ENCODE data around the gene STEAP1B.

DNA sequence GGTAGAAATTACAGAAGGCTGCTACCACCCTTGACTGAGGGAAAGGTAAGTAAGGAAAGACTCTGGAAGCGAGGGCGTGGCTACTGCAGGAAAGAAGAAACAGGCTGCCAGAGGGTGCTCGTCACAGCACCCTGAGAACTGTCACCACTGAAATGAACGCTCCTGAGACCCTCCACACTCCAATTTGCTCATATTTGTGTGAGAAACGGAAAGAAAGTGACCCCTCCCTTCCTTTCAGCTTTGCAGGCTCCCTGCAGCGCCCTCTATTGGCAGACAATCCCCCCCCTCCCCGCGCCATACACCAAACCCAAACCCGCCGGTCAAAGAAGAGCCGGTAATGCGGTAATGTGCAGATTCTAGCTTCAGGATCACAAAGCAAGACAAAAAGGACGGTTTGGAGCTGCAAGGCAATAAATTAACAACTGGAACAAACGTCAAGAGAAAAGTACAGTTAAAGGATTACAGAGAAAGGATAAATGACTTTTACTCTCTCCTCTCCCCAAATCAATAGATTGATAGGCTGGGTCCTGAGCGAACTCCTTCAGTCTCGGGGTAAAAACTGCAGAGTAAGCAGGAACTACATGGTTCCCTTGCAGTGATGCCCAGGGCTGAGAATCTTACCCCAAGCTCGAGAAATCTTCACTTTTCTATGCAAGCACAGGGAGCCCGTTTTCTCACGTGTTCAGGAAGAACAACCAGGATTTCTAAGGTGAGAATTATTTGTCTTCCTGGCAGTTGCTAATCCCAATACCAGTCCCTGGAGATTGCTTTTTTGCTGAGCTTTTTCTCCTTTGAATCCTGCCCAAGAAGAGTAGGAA is 47.6 kb downstream of the STEAP1B start:
- TF ChIP-seq, protein P1, sequence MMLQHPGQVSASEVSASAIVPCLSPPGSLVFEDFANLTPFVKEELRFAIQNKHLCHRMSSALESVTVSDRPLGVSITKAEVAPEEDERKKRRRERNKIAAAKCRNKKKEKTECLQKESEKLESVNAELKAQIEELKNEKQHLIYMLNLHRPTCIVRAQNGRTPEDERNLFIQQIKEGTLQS (IDR thresholded peaks at IDR 0.05), result no peak
- TF ChIP-seq HNF4G (IDR thresholded peaks at IDR 0.05) (no peak), GABPA (IDR thresholded peaks at IDR 0.05 in 1 of 2, conservative IDR thresholded peaks at IDR 0.05 in 1 of 2) (no peak), SP1 (IDR thresholded peaks at IDR 0.05) (no peak), RAD21 (IDR thresholded peaks at IDR 0.05) (peak; percentile 85 to 87), TAF1 (conservative IDR thresholded peaks at IDR 0.05) (no peak), JUND (IDR thresholded peaks at IDR 0.05) (no peak), YY1 (IDR thresholded peaks at IDR 0.05) (peak; percentile 32), EGR1 (IDR thresholded peaks at IDR 0.05; ENCODE audit: low read depth in 2 of 2) (no peak), FOXA1 (IDR thresholded peaks at IDR 0.05) (no peak)
- TF ChIP-seq, protein P2, sequence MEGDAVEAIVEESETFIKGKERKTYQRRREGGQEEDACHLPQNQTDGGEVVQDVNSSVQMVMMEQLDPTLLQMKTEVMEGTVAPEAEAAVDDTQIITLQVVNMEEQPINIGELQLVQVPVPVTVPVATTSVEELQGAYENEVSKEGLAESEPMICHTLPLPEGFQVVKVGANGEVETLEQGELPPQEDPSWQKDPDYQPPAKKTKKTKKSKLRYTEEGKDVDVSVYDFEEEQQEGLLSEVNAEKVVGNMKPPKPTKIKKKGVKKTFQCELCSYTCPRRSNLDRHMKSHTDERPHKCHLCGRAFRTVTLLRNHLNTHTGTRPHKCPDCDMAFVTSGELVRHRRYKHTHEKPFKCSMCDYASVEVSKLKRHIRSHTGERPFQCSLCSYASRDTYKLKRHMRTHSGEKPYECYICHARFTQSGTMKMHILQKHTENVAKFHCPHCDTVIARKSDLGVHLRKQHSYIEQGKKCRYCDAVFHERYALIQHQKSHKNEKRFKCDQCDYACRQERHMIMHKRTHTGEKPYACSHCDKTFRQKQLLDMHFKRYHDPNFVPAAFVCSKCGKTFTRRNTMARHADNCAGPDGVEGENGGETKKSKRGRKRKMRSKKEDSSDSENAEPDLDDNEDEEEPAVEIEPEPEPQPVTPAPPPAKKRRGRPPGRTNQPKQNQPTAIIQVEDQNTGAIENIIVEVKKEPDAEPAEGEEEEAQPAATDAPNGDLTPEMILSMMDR (IDR thresholded peaks at IDR 0.05; ENCODE audit: low read depth, low read length, missing input control), result peak; percentile 62
- TF ChIP-seq, protein P3, sequence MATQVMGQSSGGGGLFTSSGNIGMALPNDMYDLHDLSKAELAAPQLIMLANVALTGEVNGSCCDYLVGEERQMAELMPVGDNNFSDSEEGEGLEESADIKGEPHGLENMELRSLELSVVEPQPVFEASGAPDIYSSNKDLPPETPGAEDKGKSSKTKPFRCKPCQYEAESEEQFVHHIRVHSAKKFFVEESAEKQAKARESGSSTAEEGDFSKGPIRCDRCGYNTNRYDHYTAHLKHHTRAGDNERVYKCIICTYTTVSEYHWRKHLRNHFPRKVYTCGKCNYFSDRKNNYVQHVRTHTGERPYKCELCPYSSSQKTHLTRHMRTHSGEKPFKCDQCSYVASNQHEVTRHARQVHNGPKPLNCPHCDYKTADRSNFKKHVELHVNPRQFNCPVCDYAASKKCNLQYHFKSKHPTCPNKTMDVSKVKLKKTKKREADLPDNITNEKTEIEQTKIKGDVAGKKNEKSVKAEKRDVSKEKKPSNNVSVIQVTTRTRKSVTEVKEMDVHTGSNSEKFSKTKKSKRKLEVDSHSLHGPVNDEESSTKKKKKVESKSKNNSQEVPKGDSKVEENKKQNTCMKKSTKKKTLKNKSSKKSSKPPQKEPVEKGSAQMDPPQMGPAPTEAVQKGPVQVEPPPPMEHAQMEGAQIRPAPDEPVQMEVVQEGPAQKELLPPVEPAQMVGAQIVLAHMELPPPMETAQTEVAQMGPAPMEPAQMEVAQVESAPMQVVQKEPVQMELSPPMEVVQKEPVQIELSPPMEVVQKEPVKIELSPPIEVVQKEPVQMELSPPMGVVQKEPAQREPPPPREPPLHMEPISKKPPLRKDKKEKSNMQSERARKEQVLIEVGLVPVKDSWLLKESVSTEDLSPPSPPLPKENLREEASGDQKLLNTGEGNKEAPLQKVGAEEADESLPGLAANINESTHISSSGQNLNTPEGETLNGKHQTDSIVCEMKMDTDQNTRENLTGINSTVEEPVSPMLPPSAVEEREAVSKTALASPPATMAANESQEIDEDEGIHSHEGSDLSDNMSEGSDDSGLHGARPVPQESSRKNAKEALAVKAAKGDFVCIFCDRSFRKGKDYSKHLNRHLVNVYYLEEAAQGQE (IDR thresholded peaks at IDR 0.05), result no peak
- TF ChIP-seq, protein P4, sequence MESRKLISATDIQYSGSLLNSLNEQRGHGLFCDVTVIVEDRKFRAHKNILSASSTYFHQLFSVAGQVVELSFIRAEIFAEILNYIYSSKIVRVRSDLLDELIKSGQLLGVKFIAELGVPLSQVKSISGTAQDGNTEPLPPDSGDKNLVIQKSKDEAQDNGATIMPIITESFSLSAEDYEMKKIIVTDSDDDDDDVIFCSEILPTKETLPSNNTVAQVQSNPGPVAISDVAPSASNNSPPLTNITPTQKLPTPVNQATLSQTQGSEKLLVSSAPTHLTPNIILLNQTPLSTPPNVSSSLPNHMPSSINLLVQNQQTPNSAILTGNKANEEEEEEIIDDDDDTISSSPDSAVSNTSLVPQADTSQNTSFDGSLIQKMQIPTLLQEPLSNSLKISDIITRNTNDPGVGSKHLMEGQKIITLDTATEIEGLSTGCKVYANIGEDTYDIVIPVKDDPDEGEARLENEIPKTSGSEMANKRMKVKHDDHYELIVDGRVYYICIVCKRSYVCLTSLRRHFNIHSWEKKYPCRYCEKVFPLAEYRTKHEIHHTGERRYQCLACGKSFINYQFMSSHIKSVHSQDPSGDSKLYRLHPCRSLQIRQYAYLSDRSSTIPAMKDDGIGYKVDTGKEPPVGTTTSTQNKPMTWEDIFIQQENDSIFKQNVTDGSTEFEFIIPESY (IDR thresholded peaks at IDR 0.05), result no peak
- TF ChIP-seq, protein P5, sequence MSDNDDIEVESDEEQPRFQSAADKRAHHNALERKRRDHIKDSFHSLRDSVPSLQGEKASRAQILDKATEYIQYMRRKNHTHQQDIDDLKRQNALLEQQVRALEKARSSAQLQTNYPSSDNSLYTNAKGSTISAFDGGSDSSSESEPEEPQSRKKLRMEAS (IDR thresholded peaks at IDR 0.05), result no peak

All from liver (tissue), 3 donors.